Measurements from ENCODE around the gene LAIR1. TPM values are rescaled to one million over a fixed set of nuclear protein-coding genes. Genes with fewer than 3 reads are reported as not detected.
A peak's percentile ranks its signal among the peaks of the same experiment; 100 is the strongest.

Gene LAIR1
- total and polyA plus RNA-seq, 2 experiments from 2014 or later: 0.10 to 1.3 TPM

DNA sequence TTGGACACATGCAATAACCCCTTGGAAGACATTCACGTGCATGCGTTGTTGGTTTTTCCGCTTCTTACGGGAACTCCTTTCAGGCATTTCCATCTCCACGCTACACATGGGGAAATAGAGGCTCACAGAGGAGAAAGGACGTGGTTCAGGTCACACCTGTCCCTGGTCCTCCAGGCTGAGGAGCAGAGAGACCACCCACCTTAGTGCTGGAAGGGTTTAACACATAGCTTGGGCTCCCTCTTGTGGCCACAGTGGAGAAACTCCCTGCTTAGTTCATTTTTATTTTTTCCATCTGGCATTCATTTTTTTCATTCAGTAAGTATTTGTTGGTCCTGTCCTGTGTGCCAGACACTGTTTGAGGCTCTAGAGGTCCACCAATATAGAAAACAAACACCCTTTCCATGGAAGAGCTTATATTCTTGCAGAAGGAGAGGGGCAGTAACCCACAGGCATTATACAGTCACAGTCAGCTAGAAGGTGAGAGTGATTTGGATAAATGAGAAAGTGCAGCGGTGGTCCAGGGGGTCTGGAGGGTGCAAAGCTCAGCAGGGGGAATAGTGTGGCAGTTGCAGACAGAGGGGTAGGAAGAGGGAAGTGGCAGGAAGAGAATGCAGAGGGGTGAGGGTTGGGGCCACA, 26.3 kb upstream of the LAIR1 start:
- H3K4me3 ChIP-seq: peak overlapping the region; percentile 32; the same call in 1 of the 2 replicates
- ATAC-seq: peak; percentile 79

DNA sequence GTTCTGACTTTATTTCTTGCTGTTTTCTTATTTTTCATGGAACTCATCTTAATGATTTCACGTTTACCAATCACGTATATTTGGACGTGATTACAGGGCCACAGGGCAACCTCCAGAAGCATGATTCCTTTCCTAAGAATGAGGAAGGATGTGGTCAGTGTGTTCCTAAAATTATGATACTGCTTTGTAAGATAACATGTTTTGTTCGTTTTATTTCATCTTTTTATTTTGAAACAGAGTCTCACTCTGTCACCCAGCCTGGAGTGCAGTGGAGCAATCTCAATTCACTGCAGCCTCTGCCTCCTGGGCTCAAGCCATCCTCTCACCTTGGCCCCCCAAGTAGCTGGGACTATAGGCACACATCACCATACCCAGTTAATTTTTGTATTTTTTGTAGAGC, 24.8 kb upstream of the LAIR1 start:
- Histone ChIP-seq H4K20me1 (replicated peaks; ENCODE audit: insufficient read depth) (no peaks in the 10 kb centered on the region; the same call in 1 of the 2 replicates), H3K9me2 (ENCODE audit: insufficient read depth) (no peaks in the 10 kb centered on the region), H3K27me3 (ENCODE audit: insufficient read depth) (peaks cover 23% of the 10 kb centered on the region), H3K4me1 (ENCODE audit: insufficient read depth) (peaks cover 13% of the 10 kb centered on the region), H3K4me2 (no peak overlapping the region), H3F3A (replicated peaks; ENCODE audit: low read depth) (0 out of 2 replicates have a peak, but pooled peaks cover 3% of the 10 kb centered on the region), H3K36me3 (ENCODE audit: insufficient read depth) (no peaks in the 10 kb centered on the region), H2AFZ (no peak overlapping the region), H3K4me3 (no peak overlapping the region), H3K27ac (ENCODE audit: low read depth) (no peak overlapping the region), H3K79me2 (replicated peaks; ENCODE audit: insufficient read depth) (no peaks in the 10 kb centered on the region)
- TF ChIP-seq JUNB (IDR thresholded peaks at IDR 0.05; ENCODE audit: unreplicated experiment) (no peak), ZNF331 (CRISPR knock-in tag; IDR thresholded peaks at IDR 0.05; ENCODE audit: low read depth) (no peak), CREB1 (CRISPR knock-in tag; IDR thresholded peaks at IDR 0.05; ENCODE audit: low read depth) (no peak), EZH2phosphoT487 (IDR thresholded peaks at IDR 0.05; ENCODE audit: unreplicated experiment) (no peak), EZH2 (IDR thresholded peaks at IDR 0.05; ENCODE audit: low read depth, unreplicated experiment) (no peak)
- TF ChIP-seq, protein P1, sequence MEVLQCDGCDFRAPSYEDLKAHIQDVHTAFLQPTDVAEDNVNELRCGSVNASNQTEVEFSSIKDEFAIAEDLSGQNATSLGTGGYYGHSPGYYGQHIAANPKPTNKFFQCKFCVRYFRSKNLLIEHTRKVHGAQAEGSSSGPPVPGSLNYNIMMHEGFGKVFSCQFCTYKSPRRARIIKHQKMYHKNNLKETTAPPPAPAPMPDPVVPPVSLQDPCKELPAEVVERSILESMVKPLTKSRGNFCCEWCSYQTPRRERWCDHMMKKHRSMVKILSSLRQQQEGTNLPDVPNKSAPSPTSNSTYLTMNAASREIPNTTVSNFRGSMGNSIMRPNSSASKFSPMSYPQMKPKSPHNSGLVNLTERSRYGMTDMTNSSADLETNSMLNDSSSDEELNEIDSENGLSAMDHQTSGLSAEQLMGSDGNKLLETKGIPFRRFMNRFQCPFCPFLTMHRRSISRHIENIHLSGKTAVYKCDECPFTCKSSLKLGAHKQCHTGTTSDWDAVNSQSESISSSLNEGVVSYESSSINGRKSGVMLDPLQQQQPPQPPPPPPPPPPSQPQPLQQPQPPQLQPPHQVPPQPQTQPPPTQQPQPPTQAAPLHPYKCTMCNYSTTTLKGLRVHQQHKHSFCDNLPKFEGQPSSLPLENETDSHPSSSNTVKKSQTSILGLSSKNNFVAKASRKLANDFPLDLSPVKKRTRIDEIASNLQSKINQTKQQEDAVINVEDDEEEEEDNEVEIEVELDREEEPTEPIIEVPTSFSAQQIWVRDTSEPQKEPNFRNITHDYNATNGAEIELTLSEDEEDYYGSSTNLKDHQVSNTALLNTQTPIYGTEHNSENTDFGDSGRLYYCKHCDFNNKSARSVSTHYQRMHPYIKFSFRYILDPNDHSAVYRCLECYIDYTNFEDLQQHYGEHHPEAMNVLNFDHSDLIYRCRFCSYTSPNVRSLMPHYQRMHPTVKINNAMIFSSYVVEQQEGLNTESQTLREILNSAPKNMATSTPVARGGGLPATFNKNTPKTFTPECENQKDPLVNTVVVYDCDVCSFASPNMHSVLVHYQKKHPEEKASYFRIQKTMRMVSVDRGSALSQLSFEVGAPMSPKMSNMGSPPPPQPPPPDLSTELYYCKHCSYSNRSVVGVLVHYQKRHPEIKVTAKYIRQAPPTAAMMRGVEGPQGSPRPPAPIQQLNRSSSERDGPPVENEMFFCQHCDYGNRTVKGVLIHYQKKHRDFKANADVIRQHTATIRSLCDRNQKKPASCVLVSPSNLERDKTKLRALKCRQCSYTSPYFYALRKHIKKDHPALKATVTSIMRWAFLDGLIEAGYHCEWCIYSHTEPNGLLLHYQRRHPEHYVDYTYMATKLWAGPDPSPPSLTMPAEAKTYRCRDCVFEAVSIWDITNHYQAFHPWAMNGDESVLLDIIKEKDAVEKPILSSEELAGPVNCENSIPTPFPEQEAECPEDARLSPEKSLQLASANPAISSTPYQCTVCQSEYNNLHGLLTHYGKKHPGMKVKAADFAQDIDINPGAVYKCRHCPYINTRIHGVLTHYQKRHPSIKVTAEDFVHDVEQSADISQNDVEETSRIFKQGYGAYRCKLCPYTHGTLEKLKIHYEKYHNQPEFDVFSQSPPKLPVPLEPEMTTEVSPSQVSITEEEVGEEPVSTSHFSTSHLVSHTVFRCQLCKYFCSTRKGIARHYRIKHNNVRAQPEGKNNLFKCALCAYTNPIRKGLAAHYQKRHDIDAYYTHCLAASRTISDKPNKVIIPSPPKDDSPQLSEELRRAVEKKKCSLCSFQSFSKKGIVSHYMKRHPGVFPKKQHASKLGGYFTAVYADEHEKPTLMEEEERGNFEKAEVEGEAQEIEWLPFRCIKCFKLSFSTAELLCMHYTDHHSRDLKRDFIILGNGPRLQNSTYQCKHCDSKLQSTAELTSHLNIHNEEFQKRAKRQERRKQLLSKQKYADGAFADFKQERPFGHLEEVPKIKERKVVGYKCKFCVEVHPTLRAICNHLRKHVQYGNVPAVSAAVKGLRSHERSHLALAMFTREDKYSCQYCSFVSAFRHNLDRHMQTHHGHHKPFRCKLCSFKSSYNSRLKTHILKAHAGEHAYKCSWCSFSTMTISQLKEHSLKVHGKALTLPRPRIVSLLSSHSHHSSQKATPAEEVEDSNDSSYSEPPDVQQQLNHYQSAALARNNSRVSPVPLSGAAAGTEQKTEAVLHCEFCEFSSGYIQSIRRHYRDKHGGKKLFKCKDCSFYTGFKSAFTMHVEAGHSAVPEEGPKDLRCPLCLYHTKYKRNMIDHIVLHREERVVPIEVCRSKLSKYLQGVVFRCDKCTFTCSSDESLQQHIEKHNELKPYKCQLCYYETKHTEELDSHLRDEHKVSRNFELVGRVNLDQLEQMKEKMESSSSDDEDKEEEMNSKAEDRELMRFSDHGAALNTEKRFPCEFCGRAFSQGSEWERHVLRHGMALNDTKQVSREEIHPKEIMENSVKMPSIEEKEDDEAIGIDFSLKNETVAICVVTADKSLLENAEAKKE (CRISPR knock-in tag; IDR thresholded peaks at IDR 0.05): no peak
- TF ChIP-seq, protein P2, sequence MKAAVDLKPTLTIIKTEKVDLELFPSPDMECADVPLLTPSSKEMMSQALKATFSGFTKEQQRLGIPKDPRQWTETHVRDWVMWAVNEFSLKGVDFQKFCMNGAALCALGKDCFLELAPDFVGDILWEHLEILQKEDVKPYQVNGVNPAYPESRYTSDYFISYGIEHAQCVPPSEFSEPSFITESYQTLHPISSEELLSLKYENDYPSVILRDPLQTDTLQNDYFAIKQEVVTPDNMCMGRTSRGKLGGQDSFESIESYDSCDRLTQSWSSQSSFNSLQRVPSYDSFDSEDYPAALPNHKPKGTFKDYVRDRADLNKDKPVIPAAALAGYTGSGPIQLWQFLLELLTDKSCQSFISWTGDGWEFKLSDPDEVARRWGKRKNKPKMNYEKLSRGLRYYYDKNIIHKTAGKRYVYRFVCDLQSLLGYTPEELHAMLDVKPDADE (IDR thresholded peaks at IDR 0.05): no peak
- Mint-ChIP-seq H3K27ac (no peak overlapping the region), H3K4me1 (peaks cover 20% of the 10 kb centered on the region), H3K36me3 (ENCODE audit: low read depth) (no peaks in the 10 kb centered on the region), H3K4me3 (no peak overlapping the region), H3K27me3 (ENCODE audit: insufficient read depth, low read depth, poor library complexity) (peaks cover 5% of the 10 kb centered on the region), H3K9me3 (no peaks in the 10 kb centered on the region)
- ATAC-seq (no peak), DNase-seq (ENCODE audit: low spot score) (no peak)

More for the DNA sequence above, 26.3 kb upstream of the LAIR1 start:
- DNase-seq (ENCODE audit: low spot score): peak; percentile 94
- no peaks in the 10 kb centered on the region; the same call in 1 of the 2 replicates for H4K20me1 ChIP-seq (replicated peaks; ENCODE audit: insufficient read depth)
- no peak overlapping the region for H3K27ac ChIP-seq (ENCODE audit: low read depth)
- no peak overlapping the region for H2AFZ ChIP-seq
- H3K4me2 ChIP-seq: peak overlapping the region; percentile 70
- Mint-ChIP-seq H3K27me3 (ENCODE audit: insufficient read depth, low read depth, poor library complexity) (peaks cover 5% of the 10 kb centered on the region), H3K4me3 (no peak overlapping the region; the same call in 2 of the 3 replicates), H3K9me3 (no peaks in the 10 kb centered on the region), H3K4me1 (peaks cover 20% of the 10 kb centered on the region), H3K36me3 (ENCODE audit: low read depth) (no peaks in the 10 kb centered on the region), H3K27ac (no peak overlapping the region)
- no peak for TF ChIP-seq JUNB (IDR thresholded peaks at IDR 0.05; ENCODE audit: unreplicated experiment)
- TF ChIP-seq, protein P3, sequence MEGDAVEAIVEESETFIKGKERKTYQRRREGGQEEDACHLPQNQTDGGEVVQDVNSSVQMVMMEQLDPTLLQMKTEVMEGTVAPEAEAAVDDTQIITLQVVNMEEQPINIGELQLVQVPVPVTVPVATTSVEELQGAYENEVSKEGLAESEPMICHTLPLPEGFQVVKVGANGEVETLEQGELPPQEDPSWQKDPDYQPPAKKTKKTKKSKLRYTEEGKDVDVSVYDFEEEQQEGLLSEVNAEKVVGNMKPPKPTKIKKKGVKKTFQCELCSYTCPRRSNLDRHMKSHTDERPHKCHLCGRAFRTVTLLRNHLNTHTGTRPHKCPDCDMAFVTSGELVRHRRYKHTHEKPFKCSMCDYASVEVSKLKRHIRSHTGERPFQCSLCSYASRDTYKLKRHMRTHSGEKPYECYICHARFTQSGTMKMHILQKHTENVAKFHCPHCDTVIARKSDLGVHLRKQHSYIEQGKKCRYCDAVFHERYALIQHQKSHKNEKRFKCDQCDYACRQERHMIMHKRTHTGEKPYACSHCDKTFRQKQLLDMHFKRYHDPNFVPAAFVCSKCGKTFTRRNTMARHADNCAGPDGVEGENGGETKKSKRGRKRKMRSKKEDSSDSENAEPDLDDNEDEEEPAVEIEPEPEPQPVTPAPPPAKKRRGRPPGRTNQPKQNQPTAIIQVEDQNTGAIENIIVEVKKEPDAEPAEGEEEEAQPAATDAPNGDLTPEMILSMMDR (conservative IDR thresholded peaks at IDR 0.05; ENCODE audit: low read depth in 2 of 2): peak; percentile 89 to 95
- no peak for TF ChIP-seq CREB1 (CRISPR knock-in tag; IDR thresholded peaks at IDR 0.05; ENCODE audit: low read depth)
- peaks cover 13% of the 10 kb centered on the region for H3K4me1 ChIP-seq (ENCODE audit: insufficient read depth)
- H3F3A ChIP-seq (replicated peaks; ENCODE audit: low read depth): 0 out of 2 replicates have a peak, but pooled peaks cover 3% of the 10 kb centered on the region
- H3K79me2 ChIP-seq (replicated peaks; ENCODE audit: insufficient read depth): no peaks in the 10 kb centered on the region
- no peaks in the 10 kb centered on the region for H3K9me2 ChIP-seq (ENCODE audit: insufficient read depth)
- peaks cover 23% of the 10 kb centered on the region for H3K27me3 ChIP-seq (ENCODE audit: insufficient read depth)
- no peaks in the 10 kb centered on the region for H3K36me3 ChIP-seq (ENCODE audit: insufficient read depth)

All from GM23338 (cell line).